GM19438 (cell line): ENCODE results near the gene DNAI1.

ENCODE experiments used
- ATAC-seq: cut with Tn5 transposase; IDR thresholded peaks from one replicate; pipeline ENCODE4 v1.9.1; 2021; ENCODE audit warnings: low read depth; ENCODE audit not compliant: unreplicated experiment

Gene DNAI1

GRCh38 chr9:34510497-34511468, 52.2 kb downstream of the DNAI1 start:
- ATAC-seq: no peak

GRCh38 chr9:34512131-34513078, 53.8 kb downstream of the DNAI1 start:
- no peak for ATAC-seq

GRCh38 chr9:34513567-34514214, 55.1 kb downstream of the DNAI1 start:
- no peak for ATAC-seq

- no peak for ATAC-seq
Observed at GRCh38 chr9:34514401-34514800, 55.8 kb downstream of the DNAI1 start.

GRCh38 chr9:34514816-34515215, 56.2 kb downstream of the DNAI1 start:
- no peak for ATAC-seq

- no peak for ATAC-seq
Observed at GRCh38 chr9:34515959-34516358, 57.4 kb downstream of the DNAI1 start.

- ATAC-seq: no peak
Observed at GRCh38 chr9:34517185-34517584, 58.6 kb downstream of the DNAI1 start.

GRCh38 chr9:34518110-34518616, 59.6 kb downstream of the DNAI1 start:
- no peak for ATAC-seq

GRCh38 chr9:34518896-34519295, 60.3 kb downstream of the DNAI1 start:
- ATAC-seq: no peak

- ATAC-seq: no peak
Observed at GRCh38 chr9:34519321-34520020, 60.9 kb downstream of the DNAI1 start.

GRCh38 chr9:34520096-34520495, 61.5 kb downstream of the DNAI1 start:
- ATAC-seq: no peak

- no peak for ATAC-seq
Observed at GRCh38 chr9:34520505-34521385, 62.1 kb downstream of the DNAI1 start.

GRCh38 chr9:34521406-34522045, 62.9 kb downstream of the DNAI1 start:
- ATAC-seq: no peak

- ATAC-seq: no peak
Observed at GRCh38 chr9:34522091-34522887, 63.7 kb downstream of the DNAI1 start.

- ATAC-seq: peak; percentile 83
Observed at GRCh38 chr9:34522971-34523797, 64.6 kb downstream of the DNAI1 start, which contains the start of gene ENHO. Gene ENHO, minus strand, starts transcription at chr9:34522990. Its CDS starts 1,295 bp downstream, at chr9:34521695.

- ATAC-seq: no peak
Observed at GRCh38 chr9:34524349-34524748, 65.7 kb downstream of the DNAI1 start.

- no peak for ATAC-seq
Observed at GRCh38 chr9:34526026-34526425, 67.4 kb downstream of the DNAI1 start.
